Inferior parietal cortex (tissue), 1 donor: Measurements from ENCODE around the gene CCDC68.

Source experiments
- DNase-seq: peaks from one replicate; pipeline ENCODE4 v3.0.0-alpha.2; 2016; ENCODE audit errors: extremely low spot score

Gene CCDC68

GRCh38 chr18:54918060-54918459 lies 41.2 kb downstream of the CCDC68 start:
- DNase-seq, result no peak

DNA sequence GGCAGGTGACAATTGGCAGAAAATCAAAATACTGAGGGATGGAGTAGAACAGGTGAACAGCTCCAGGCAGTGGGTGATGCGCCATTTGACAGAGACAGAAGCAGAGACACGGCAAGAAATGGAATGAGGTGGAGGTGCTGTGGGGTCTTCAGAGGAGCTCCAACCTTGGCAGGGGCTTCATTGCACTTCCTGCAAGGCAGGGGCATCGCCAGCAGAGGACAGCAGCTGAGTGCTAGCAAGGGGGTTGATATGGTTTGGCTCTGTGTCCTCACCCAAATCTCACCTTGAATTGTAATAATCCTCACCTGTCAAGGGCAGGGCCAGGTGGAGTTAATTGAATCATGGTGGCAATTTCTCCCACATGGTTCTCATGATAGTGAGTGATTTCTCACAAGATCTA lies 42.8 kb downstream of the CCDC68 start:
- DNase-seq, result no peak

- DNase-seq, result no peak
These were observed 44.4 kb downstream of the CCDC68 start for GRCh38 chr18:54914816-54915215.

- DNase-seq, result no peak
These were observed 47.7 kb downstream of the CCDC68 start for GRCh38 chr18:54911551-54911950.

DNA sequence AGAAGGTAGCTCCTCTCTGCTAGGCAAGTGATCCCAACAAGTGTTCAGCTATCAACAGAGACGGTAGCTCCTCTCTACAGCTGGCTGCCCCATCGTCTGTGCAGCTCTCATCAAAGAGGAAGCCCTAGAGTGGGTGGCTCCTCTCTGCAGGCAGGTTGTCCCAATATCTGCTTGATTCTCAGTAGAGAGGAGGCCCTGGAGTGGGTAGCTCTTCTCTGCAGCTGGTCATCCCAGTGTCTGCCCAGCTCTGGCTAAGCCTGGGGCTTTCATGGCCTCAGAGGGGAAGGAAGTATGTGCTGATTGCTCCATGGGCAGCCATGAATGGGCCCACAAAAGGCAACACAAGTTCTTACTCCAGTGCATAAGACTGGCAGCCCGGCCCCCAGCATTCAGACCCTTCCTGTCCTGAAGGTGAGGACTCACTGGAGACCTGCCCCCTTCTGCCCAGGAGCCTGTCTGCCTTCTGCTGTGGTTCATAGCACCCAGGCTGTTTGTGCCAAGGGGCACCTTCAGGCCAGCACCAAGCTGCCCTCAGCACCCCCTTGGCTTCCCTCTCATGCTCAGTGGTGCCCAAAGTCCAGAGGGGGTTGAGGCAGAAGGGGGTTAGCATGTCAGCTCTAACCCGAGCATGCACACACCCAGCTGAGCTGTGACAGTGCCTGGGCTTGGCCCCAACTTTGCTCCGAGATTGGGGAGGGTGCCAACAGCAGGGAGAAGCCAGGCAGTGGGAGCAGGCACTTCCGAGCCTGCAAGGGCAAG lies 48.9 kb downstream of the CCDC68 start:
- DNase-seq, result no peak

DNA sequence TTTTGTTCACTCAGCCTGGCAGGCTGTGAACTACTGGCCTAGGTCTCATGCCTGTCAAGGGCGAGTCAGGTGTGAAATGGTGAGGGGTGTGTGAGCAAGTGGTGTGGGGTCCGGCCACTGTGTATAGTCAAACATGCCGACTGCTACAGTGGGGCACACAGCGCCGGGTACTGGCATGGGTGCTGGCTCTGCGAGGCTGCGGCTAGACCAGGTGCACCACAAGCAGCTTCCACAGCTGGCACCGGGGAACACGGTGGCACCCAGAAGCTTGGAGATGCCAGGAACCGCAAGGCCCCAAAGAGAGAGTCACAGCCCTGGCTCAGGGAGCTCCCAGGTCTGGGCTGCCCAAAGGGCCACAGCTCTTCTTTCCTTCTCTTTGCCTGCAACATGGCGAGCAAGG lies 49.7 kb downstream of the CCDC68 start:
- DNase-seq, result no peak

DNA sequence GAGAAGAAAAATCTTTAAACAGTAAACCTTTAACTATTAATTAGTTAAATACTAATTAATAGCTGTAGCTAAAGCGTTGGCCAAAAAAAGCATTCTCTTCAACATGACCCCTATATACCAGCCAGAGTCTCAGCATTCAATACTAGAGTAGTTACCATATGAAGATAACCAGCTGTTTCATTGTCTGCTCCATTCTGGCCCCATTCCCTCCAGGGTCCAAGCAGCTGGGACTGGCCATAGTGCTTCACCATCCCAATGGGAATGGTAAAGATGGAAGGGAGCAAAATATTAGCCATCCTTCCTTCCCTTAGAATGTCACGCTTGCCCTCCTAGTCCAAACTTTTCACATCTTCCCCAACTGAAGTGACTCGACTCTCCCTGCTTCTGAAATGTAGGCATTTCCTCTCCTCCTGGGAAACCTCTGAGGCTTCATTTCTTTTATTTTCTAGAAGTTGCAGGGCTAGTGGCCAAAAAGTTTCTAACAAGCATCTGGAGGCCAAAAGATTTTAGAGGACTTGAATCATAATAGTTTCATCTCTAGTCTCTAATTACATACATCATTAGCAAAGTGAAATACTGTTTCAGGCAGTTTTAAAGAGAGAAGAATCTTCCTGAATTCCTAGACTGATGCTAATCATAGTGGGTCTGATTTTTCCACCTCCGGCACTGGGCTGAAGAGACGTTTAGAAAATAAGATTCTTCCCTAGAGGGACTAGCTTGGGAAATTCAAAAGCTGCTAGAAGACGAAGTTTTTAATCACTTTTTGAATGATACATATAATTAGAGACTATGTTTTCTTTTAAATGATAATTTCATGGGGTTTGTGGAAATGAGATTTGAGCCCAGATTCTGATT lies 52.7 kb downstream of the CCDC68 start:
- DNase-seq, result no peak

DNA sequence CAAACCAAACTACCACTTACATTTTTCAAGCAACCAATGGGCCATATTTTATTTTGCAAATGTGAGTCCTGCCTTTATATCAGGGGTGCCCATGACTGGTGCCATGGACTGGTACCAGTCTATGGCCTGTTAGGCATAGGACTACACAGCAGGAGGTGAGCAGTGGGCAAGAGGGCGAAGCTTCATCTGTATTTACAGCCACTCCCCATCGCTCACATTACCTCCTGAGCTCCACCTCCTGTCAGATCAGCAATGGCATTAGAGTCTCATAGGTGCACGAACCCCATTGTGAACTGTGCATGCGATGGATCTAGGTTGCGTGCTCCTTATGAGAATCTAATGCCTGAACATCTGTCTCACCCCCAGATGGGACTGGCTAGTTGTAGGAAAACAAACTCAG lies 53.6 kb downstream of the CCDC68 start:
- no peak for DNase-seq

- no peak for DNase-seq
These were observed 54.7 kb downstream of the CCDC68 start for GRCh38 chr18:54904581-54904980.

GRCh38 chr18:54900290-54900689 lies 59.0 kb downstream of the CCDC68 start:
- no peak for DNase-seq

DNA sequence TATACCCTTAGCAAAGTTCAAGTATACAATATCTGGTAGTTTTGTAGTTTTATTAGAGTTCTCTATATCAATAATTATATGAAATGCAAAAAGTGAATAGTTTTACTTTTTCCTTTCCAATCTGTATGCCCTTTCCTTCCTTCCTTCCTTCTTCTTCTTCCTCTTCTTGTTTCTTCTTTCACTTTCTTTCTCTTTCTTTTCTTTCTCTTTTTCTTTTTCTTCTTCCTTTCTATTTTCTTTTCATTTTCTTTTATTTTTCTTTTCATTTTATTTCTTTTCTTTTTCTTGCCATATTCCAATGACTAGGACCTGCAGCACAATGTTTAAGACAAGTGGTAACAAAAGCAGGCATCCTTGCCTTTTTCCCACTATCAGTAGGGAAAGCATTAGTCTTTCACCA lies 59.8 kb downstream of the CCDC68 start:
- DNase-seq, result no peak

GRCh38 chr18:54888933-54889332 lies 70.3 kb downstream of the CCDC68 start:
- DNase-seq, result peak; percentile 28

GRCh38 chr18:54888378-54888777 lies 70.9 kb downstream of the CCDC68 start:
- no peak for DNase-seq

DNA sequence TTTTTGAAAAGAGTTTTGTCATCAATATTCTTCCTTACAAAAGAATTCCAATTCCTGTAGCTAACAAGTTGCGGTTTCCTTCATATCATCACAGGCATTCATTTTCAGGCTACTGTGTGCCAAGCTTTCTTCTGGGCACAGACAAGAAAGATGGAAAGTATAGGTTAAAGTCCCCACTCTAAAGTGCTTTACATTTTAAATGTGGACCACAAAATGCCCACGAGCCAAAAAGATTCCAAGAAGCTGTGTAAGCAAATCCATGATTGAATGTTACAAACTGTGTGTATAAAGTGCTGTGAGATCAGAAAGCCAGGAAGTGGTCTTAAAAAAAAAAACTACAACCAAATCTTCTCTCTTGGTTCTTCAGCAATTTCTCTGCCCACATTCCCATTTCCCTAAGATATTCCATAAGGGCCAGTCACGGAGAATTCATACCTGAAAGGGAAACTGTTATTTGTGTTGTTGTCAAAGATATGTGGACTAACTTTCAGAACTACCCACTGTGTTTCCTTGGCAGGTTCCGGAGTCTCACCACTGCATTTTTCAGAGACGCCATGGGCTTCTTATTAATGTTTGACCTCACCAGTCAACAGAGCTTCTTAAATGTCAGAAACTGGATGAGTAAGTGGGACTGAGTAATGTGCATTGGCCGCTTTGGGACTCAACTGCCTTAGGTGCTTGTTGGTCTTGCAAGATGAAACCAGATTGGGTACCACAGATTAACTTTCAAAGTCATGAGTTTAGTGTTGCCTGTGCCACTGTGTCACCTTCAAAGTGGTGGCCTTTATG lies 75.3 kb downstream of the CCDC68 start:
- DNase-seq, result no peak

GRCh38 chr18:54882318-54882717 lies 76.9 kb downstream of the CCDC68 start:
- no peak for DNase-seq

DNA sequence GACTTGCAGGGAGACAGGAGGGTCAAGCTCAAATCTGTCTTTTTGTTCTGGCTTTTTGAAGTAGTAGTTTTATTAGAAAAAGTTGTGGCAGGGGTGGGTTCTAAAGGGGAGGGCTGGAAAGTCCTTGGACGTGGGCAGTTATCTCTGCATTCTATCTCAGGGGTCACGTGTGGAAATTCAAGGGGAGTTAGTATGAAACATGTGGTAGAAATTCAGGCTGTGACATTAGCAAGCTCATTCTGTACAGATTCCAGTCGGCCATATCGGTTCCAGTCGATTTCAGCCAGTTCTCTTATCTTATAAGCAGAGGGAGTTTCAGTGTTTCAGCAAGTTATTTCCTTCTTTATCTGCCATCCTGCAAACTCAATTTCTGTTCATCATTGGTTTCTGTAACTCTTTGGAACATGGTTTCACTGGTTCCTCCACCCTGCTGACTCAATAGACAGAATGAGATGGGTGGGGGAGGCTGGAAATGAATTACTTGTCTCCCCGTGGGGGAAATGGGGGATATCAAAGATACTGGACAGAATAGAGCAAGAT lies 78.0 kb downstream of the CCDC68 start:
- DNase-seq, result no peak

DNA sequence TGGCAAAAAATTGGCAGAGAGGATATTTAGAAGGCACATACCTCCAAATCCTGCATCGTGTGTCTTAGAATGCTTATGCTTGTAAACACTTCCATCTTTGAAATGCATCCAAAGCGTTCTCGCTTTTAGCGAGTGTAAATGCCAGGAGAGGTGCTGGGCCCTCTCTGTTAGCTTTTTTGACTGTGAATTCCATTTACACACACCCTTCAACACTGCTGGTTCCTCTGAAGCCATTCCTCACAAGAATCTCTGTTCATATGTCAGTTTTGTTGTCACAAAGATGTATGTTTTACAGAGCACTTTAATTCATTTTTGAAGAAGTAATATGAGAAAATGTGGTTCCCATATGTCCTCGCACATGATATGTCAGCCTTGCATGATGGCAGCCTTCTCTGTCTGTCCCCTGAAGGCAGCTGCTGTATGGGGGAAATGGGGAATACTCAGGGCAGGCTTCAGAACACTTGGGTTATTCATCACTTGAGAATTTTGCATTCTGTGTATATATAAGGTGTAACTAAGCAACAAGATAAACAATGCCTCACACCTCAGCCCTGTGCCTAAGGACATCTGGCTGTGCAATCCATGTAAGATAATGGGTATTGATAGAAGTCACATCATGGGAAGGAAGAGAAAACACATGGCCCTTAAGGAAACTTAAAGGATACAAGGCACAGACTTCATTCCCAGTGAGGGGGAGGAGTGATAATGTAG lies 78.7 kb downstream of the CCDC68 start:
- no peak for DNase-seq

DNA sequence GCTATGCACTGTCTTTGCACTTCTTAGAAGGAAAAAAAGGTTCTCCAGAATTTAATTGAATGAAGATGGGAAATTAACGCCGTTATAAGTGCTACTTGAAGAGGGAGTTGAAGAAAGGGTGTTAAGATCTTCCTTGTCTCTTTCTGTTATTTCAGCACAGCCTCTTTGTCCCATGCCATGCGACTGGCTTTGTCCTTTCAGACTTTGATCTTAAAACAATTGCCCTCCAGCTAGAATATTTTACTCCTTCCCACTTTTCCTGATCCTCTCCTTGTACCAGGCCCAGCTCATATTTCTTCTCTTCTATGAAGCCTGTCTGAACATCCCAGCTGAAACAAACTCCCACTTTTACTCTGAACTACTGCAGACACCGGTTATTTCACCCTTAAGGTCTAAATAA lies 79.6 kb downstream of the CCDC68 start:
- DNase-seq, result no peak

GRCh38 chr18:54878659-54879358 lies 80.5 kb downstream of the CCDC68 start:
- DNase-seq, result no peak

DNA sequence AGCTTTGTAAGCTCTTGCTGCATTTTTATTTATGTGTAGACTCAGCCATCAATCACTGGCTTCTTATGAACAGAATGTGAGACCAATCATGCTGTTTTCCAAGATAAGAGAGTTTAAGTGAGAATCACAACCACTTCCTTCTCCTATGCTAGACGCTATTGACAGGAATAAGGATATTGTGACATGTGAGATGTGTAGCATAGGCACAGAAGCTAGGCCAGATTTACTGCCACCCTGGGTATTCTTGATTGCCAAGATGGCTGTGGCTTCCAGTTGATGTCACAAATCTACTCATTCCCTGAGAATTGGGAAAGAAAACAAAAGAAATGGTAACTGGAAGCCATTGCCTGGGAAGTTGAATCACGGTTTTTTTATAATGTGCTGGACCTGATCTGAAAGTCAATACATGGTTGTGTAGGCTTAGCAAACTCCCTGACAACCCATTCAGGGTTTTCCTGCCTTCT lies 81.1 kb downstream of the CCDC68 start:
- DNase-seq, result no peak

GRCh38 chr18:54877076-54877475 lies 82.2 kb downstream of the CCDC68 start:
- no peak for DNase-seq
